Hepatocyte (in vitro differentiated cells): ENCODE results near the gene UBTD1. TPM values are rescaled to one million over a fixed set of nuclear protein-coding genes. Genes with fewer than 3 reads are reported as not detected.

ENCODE experiments used
- DNase-seq: peaks from one replicate; pipeline ENCODE4 v3.0.0-alpha.2; 2016; ENCODE audit warnings: low spot score
- H2AFZ ChIP-seq: fragments of 200-600 bp; sonication (generic); 2 replicates; pipeline ENCODE4 v1.6.0; 2016; ENCODE audit warnings: antibody characterized with exemption, mild to moderate bottlenecking
- H3K27ac ChIP-seq: fragments of 200-600 bp; sonication (generic); 2 replicates; pipeline ENCODE4 v1.5.1; 2016; ENCODE audit warnings: mild to moderate bottlenecking
- H3K27me3 ChIP-seq: fragments of 200-600 bp; sonication (generic); 2 replicates; pipeline ENCODE4 v1.6.1; 2016
- H3K36me3 ChIP-seq: fragments of 200-600 bp; sonication (generic); replicated peaks from 2 replicates; pipeline ENCODE4 v1.5.1; 2016; ENCODE audit warnings: low read depth; ENCODE audit not compliant: insufficient read depth
- H3K4me1 ChIP-seq: fragments of 200-600 bp; sonication (generic); 2 replicates; pipeline ENCODE4 v1.5.1; 2016; ENCODE audit warnings: mild to moderate bottlenecking, moderate library complexity; ENCODE audit not compliant: insufficient read depth
- H3K4me2 ChIP-seq: fragments of 200-600 bp; sonication (generic); 2 replicates; pipeline ENCODE4 v1.6.0; 2016
- H3K4me3 ChIP-seq: fragments of 200-600 bp; sonication (generic); 2 replicates; pipeline ENCODE4 v1.5.1; 2016; ENCODE audit warnings: mild to moderate bottlenecking
- H3K79me2 ChIP-seq: fragments of 200-600 bp; sonication (generic); 2 replicates; pipeline ENCODE4 v1.6.0; 2017; ENCODE audit warnings: mild to moderate bottlenecking
- H3K9me2 ChIP-seq: fragments of 200-600 bp; sonication (generic); replicated peaks from 2 replicates; pipeline ENCODE4 v1.6.0; 2017; ENCODE audit warnings: mild to moderate bottlenecking; ENCODE audit not compliant: insufficient read depth
- H3K9me3 ChIP-seq: fragments of 200-600 bp; sonication (generic); 2 replicates; pipeline ENCODE4 v1.5.1; 2016; ENCODE audit warnings: low read depth, mild to moderate bottlenecking
- H4K20me1 ChIP-seq: fragments of 200-600 bp; sonication (generic); 2 replicates; pipeline ENCODE4 v1.6.0; 2016; ENCODE audit warnings: mild to moderate bottlenecking; ENCODE audit not compliant: insufficient read depth, poor library complexity, severe bottlenecking
- EZH2 ChIP-seq: fragments of 200-600 bp; sonication (generic); IDR thresholded peaks from 2 replicates; pipeline ENCODE4 v1.6.1; 2016; ENCODE audit warnings: antibody characterized with exemption, mild to moderate bottlenecking, borderline replicate concordance
- EZH2phosphoT487 ChIP-seq: fragments of 200-600 bp; sonication (generic); IDR thresholded peaks from one replicate; pipeline ENCODE4 v1.6.1; 2018; ENCODE audit warnings: antibody characterized with exemption, mild to moderate bottlenecking, low read depth, moderate library complexity; ENCODE audit not compliant: unreplicated experiment, severe bottlenecking
- WGBS: methylation state at CpG from one replicate; pipeline ENCODE4 v1.1.6; 2016; ENCODE audit warnings: low lambda C conversion rate; ENCODE audit errors: missing lambda C conversion rate; 5-methylcytosine and 5-hydroxymethylcytosine counted together
- polyA plus RNA-seq: library from polyadenylated mRNA; unstranded; fragments of >200 nt; fragmentation: Nextera tagmentation; extraction: Ambion mirVana; gene quantifications from 2 replicates; pipeline ENCODE4 v1.2.1, GENCODE V29; 2016
- total RNA-seq: library from RNA; depleted of rRNA; stranded (reverse); fragments of >200 nt; gene quantifications from 2 replicates; pipeline ENCODE4 v1.2.3, GENCODE V29; 2014
- TF ChIP-seq, protein P1 (sequence below): fragments of 200-600 bp; sonication (generic); IDR thresholded peaks from 2 replicates; pipeline ENCODE4 v1.5.1; 2016; ENCODE audit warnings: antibody characterized with exemption, mild to moderate bottlenecking; ENCODE audit not compliant: poor library complexity

Gene UBTD1
- total and polyA plus RNA-seq, 2 experiments from 2014 or later, result 12.8 to 37.0 TPM

- DNase-seq, result no peak
- Histone ChIP-seq H3K4me3 (no peak overlapping the region), H3K27me3 (no peaks in the 10 kb centered on the region), H3K79me2 (no peaks in the 10 kb centered on the region), H3K9me2 (no peaks in the 10 kb centered on the region), H3K36me3 (no peaks in the 10 kb centered on the region), H2AFZ (no peak overlapping the region), H3K27ac (no peak overlapping the region), H3K4me2 (no peak overlapping the region), H3K9me3 (no peaks in the 10 kb centered on the region), H3K4me1 (no peaks in the 10 kb centered on the region), H4K20me1 (no peaks in the 10 kb centered on the region)
- WGBS, result 87% methylated on average over 6 of the region's 6 CpGs
- no peak for TF ChIP-seq EZH2phosphoT487
These were observed 100.5 kb downstream of the UBTD1 start for GRCh38 chr10:97599272-97599619.

DNA sequence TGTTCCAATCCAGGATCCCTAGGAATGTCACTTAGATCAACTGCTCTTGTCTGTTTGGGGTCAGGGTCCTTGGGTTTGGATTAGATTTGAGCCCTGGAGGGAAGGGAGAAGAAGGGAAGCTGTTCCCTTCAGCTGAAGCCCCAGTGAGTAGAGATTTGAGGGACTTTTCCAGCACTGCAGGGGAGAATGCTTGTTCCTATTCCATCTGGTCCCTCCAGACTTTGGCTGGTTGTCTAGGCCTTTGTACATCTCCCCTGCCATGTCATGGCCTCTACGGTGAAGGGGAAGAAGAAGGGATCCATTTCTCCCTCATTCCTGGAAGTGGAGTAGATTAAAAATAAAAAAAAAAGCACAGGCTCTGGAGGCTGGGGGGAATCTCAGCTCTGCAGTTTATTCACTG lies 101.9 kb downstream of the UBTD1 start:
- H2AFZ ChIP-seq, result no peak overlapping the region
- no peaks in the 10 kb centered on the region for H3K9me2 ChIP-seq
- 92% methylated on average over 1 of the region's 1 CpG for WGBS
- H3K4me3 ChIP-seq, result no peak overlapping the region
- H3K9me3 ChIP-seq, result no peaks in the 10 kb centered on the region
- H3K27ac ChIP-seq, result no peak overlapping the region
- DNase-seq, result no peak
- H3K4me1 ChIP-seq, result no peaks in the 10 kb centered on the region
- H3K27me3 ChIP-seq, result no peaks in the 10 kb centered on the region
- H4K20me1 ChIP-seq, result no peaks in the 10 kb centered on the region
- no peaks in the 10 kb centered on the region for H3K79me2 ChIP-seq
- TF ChIP-seq EZH2phosphoT487 (no peak), EZH2 (no peak)
- TF ChIP-seq, protein P1, sequence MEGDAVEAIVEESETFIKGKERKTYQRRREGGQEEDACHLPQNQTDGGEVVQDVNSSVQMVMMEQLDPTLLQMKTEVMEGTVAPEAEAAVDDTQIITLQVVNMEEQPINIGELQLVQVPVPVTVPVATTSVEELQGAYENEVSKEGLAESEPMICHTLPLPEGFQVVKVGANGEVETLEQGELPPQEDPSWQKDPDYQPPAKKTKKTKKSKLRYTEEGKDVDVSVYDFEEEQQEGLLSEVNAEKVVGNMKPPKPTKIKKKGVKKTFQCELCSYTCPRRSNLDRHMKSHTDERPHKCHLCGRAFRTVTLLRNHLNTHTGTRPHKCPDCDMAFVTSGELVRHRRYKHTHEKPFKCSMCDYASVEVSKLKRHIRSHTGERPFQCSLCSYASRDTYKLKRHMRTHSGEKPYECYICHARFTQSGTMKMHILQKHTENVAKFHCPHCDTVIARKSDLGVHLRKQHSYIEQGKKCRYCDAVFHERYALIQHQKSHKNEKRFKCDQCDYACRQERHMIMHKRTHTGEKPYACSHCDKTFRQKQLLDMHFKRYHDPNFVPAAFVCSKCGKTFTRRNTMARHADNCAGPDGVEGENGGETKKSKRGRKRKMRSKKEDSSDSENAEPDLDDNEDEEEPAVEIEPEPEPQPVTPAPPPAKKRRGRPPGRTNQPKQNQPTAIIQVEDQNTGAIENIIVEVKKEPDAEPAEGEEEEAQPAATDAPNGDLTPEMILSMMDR, result no peak
- no peaks in the 10 kb centered on the region for H3K36me3 ChIP-seq
- no peak overlapping the region for H3K4me2 ChIP-seq

GRCh38 chr10:97601268-97602215 lies 102.8 kb downstream of the UBTD1 start:
- no peaks in the 10 kb centered on the region for H3K27me3 ChIP-seq
- H3K4me3 ChIP-seq, result no peak overlapping the region
- H3K4me2 ChIP-seq, result no peak overlapping the region
- TF ChIP-seq, protein P1, result no peak
- TF ChIP-seq EZH2phosphoT487 (no peak), EZH2 (no peak)
- no peak for DNase-seq
- H3K9me2 ChIP-seq, result no peaks in the 10 kb centered on the region
- H4K20me1 ChIP-seq, result no peaks in the 10 kb centered on the region
- H3K79me2 ChIP-seq, result no peaks in the 10 kb centered on the region
- H2AFZ ChIP-seq, result no peak overlapping the region
- no peaks in the 10 kb centered on the region for H3K36me3 ChIP-seq
- H3K9me3 ChIP-seq, result no peaks in the 10 kb centered on the region
- no peaks in the 10 kb centered on the region for H3K4me1 ChIP-seq
- H3K27ac ChIP-seq, result no peak overlapping the region
- 85% methylated on average over 21 of the region's 21 CpGs for WGBS

DNA sequence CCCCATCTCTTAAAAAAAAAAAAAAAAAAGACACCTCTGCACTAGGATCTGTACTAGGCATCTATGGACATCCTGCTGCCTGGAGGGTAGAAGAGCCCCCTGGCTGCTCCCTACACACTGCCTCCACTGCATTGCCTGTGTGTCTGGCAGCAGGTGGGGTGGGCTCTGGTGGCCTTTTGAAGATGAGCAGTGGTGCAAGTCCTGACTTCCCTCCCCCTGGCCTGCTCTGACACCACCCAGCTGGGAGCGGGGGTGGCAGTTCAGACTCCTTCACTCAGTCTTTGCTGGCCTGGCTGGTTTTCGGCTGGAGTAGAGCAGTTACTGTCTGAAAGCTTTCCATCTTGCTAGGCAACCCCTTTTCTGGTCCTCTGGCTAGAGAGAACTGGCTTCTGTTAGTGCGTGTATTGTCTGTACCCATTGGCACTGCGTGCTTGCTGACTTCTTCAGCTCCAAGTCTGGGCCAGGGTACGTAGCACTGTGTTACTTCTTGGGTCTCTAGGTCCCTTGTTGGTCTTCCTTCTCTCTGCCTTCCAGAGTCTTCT lies 108.4 kb downstream of the UBTD1 start:
- Histone ChIP-seq H3K27me3 (no peaks in the 10 kb centered on the region), H3K36me3 (no peaks in the 10 kb centered on the region), H3K4me3 (no peak overlapping the region), H2AFZ (no peak overlapping the region), H3K27ac (no peak overlapping the region), H3K4me2 (no peak overlapping the region), H3K79me2 (no peaks in the 10 kb centered on the region), H4K20me1 (no peaks in the 10 kb centered on the region), H3K9me2 (no peaks in the 10 kb centered on the region), H3K9me3 (no peaks in the 10 kb centered on the region), H3K4me1 (no peaks in the 10 kb centered on the region)
- DNase-seq, result no peak
- TF ChIP-seq EZH2phosphoT487, result no peak
- no peak for TF ChIP-seq EZH2
- TF ChIP-seq, protein P1, result no peak
- 90% methylated on average over 5 of the region's 5 CpGs for WGBS
